H9 (cell line): Measurements from ENCODE around the gene KDM5D. TPM values are rescaled to one million over a fixed set of nuclear protein-coding genes. Genes with fewer than 3 reads are reported as not detected.

ENCODE experiments used
- DNase-seq: peaks from one replicate; pipeline ENCODE4 v3.0.0-alpha.2; 2017
- H2AFZ ChIP-seq: one replicate; pipeline ENCODE4 v1.6.1; 2013; ENCODE audit warnings: mild to moderate bottlenecking, low read length, control low read depth, moderate library complexity
- H2AK5ac ChIP-seq: 2 replicates; pipeline ENCODE4 v1.6.1; 2013; ENCODE audit warnings: low read length, control low read depth, mixed read lengths; ENCODE audit not compliant: insufficient read length
- H2BK120ac ChIP-seq: one replicate; pipeline ENCODE4 v1.6.1; 2013; ENCODE audit warnings: low read depth, mild to moderate bottlenecking, low read length, control low read depth, inconsistent platforms; ENCODE audit not compliant: poor library complexity, severe bottlenecking
- H2BK12ac ChIP-seq: 2 replicates; pipeline ENCODE4 v1.6.1; 2013; ENCODE audit warnings: low read length, control low read depth, mixed read lengths, low read depth; ENCODE audit not compliant: insufficient read length
- H2BK15ac ChIP-seq: 2 replicates; pipeline ENCODE4 v1.6.1; 2013; ENCODE audit warnings: low read depth, low read length, control low read depth
- H2BK20ac ChIP-seq: one replicate; pipeline ENCODE4 v1.6.1; 2013; ENCODE audit warnings: low read depth, mild to moderate bottlenecking, low read length, control low read depth, inconsistent platforms; ENCODE audit not compliant: poor library complexity, severe bottlenecking
- H2BK5ac ChIP-seq: 2 replicates; pipeline ENCODE4 v1.6.1; 2013; ENCODE audit warnings: low read length, control low read depth, mixed read lengths; ENCODE audit not compliant: insufficient read length
- H3K14ac ChIP-seq: 2 replicates; pipeline ENCODE4 v1.6.1; 2013; ENCODE audit warnings: low read length, control low read depth; ENCODE audit not compliant: insufficient read depth
- H3K18ac ChIP-seq: 2 replicates; pipeline ENCODE4 v1.6.1; 2013; ENCODE audit warnings: low read depth, mild to moderate bottlenecking, mixed read lengths, low read length, control low read depth; ENCODE audit not compliant: insufficient read length
- H3K23ac ChIP-seq: 2 replicates; pipeline ENCODE4 v1.6.1; 2013; ENCODE audit warnings: low read length, control low read depth, mixed read lengths, low read depth; ENCODE audit not compliant: insufficient read length
- H3K23me2 ChIP-seq: 2 replicates; pipeline ENCODE4 v1.6.1; 2013; ENCODE audit warnings: low read depth, mild to moderate bottlenecking, mixed read lengths, low read length, control low read depth; ENCODE audit not compliant: insufficient read length, poor library complexity, severe bottlenecking
- H3K27ac ChIP-seq: 2 replicates; pipeline ENCODE4 v1.5.1; 2013; ENCODE audit warnings: low read length, control low read depth, mixed read lengths, low read depth; ENCODE audit not compliant: insufficient read length
- H3K27me3 ChIP-seq: 2 replicates; pipeline ENCODE4 v1.6.1; 2013; ENCODE audit warnings: low read length, control low read depth, inconsistent platforms; ENCODE audit not compliant: insufficient read depth
- H3K4ac ChIP-seq: 2 replicates; pipeline ENCODE4 v1.6.1; 2013; ENCODE audit warnings: low read depth, mild to moderate bottlenecking, control low read depth, inconsistent platforms, low read length, moderate library complexity
- H3K4me1 ChIP-seq: 2 replicates; pipeline ENCODE4 v1.6.1; 2013; ENCODE audit warnings: low read length, control low read depth, inconsistent platforms; ENCODE audit not compliant: insufficient read depth
- H3K4me2 ChIP-seq: 2 replicates; pipeline ENCODE4 v1.6.1; 2013; ENCODE audit warnings: low read length, control low read depth, mixed read lengths; ENCODE audit not compliant: insufficient read length, insufficient read depth
- H3K56ac ChIP-seq: 2 replicates; pipeline ENCODE4 v1.6.1; 2013; ENCODE audit warnings: low read depth, mild to moderate bottlenecking, mixed read lengths, low read length, control low read depth; ENCODE audit not compliant: insufficient read length
- H3K79me1 ChIP-seq: 2 replicates; pipeline ENCODE4 v1.6.1; 2013; ENCODE audit warnings: low read depth, mild to moderate bottlenecking, moderate library complexity, low read length, control low read depth, inconsistent platforms; ENCODE audit not compliant: insufficient read depth, poor library complexity, severe bottlenecking
- H3K79me2 ChIP-seq: 2 replicates; pipeline ENCODE4 v1.6.1; 2013; ENCODE audit warnings: low read length, control low read depth, inconsistent platforms; ENCODE audit not compliant: insufficient read depth
- H3K9ac ChIP-seq: 2 replicates; pipeline ENCODE4 v1.6.1; 2013; ENCODE audit warnings: low read length, control low read depth, mixed read lengths; ENCODE audit not compliant: insufficient read length; ENCODE audit errors: extremely low read depth
- H3K9me3 ChIP-seq: one replicate; pipeline ENCODE4 v1.6.1; 2013; ENCODE audit warnings: low read depth, low read length, inconsistent platforms; ENCODE audit not compliant: control insufficient read depth
- H3T11ph ChIP-seq: one replicate; pipeline ENCODE4 v1.6.1; 2013; ENCODE audit warnings: mild to moderate bottlenecking, low read length, control low read depth, inconsistent platforms
- H4K20me1 ChIP-seq: one replicate; pipeline ENCODE4 v1.6.1; 2013; ENCODE audit not compliant: control insufficient read depth, insufficient read length, insufficient read depth
- H4K5ac ChIP-seq: 2 replicates; pipeline ENCODE4 v1.6.1; 2013; ENCODE audit warnings: low read depth, mild to moderate bottlenecking, mixed read lengths, low read length, control low read depth; ENCODE audit not compliant: insufficient read length
- H4K8ac ChIP-seq: replicated peaks from 2 replicates; pipeline ENCODE4 v1.6.1; 2013; ENCODE audit warnings: low read length, control low read depth, mixed read lengths, low read depth; ENCODE audit not compliant: insufficient read length
- H4K91ac ChIP-seq: 2 replicates; pipeline ENCODE4 v1.6.1; 2013; ENCODE audit warnings: low read depth, mild to moderate bottlenecking, moderate library complexity, mixed read lengths, low read length, control low read depth; ENCODE audit not compliant: insufficient read length
- H3K27ac Mint-ChIP-seq, 3 experiments: 2 replicates in 2 of 3; 3 replicates in 1 of 3; pipeline ENCODE4 v1.8.0; 2020 to 2021; ENCODE audit warnings: mixed read lengths in 3 of 3, mild to moderate bottlenecking in 1 of 3, moderate library complexity in 1 of 3
- H3K27me3 Mint-ChIP-seq: 2 replicates; pipeline ENCODE4 v1.8.0; 2021; ENCODE audit warnings: low read depth, mild to moderate bottlenecking, moderate library complexity, mixed read lengths
- H3K36me3 Mint-ChIP-seq, 3 experiments: 2 replicates in 2 of 3; 3 replicates in 1 of 3; pipeline ENCODE4 v1.8.0; 2020 to 2021; ENCODE audit warnings: low read depth in 3 of 3, mixed read lengths in 3 of 3; ENCODE audit not compliant: insufficient read depth in 1 of 3
- H3K4me1 Mint-ChIP-seq, 2 experiments: 2 replicates each; pipeline ENCODE4 v1.8.0; 2020; ENCODE audit warnings: mixed read lengths in 2 of 2
- H3K4me3 Mint-ChIP-seq, 2 experiments: 2 replicates in 1 of 2; 3 replicates in 1 of 2; pipeline ENCODE4 v1.8.0; 2020 to 2021; ENCODE audit warnings: mild to moderate bottlenecking in 2 of 2, mixed read lengths in 2 of 2, moderate library complexity in 1 of 2
- H3K9me3 Mint-ChIP-seq, 2 experiments: 2 replicates in 1 of 2; 3 replicates in 1 of 2; pipeline ENCODE4 v1.8.0; 2020; ENCODE audit warnings: mild to moderate bottlenecking in 2 of 2, mixed read lengths in 2 of 2, moderate library complexity in 1 of 2
- total RNA-seq: library from RNA; stranded (reverse); gene quantifications from 2 replicates; pipeline ENCODE4 v1.2.1, GENCODE V29; 2021
- TF ChIP-seq, protein P1 (sequence below): fragments of 200-600 bp; sonication (generic); conservative IDR thresholded peaks from 3 replicates; pipeline ENCODE4 v1.8.0; 2021; ENCODE audit warnings: antibody characterized with exemption, mild to moderate bottlenecking

The KDM5D gene
- total RNA-seq, 1 experiment from 2014 or later = not detected

GRCh38 chrY:19698495-19698894 is 46.0 kb downstream of the KDM5D start:
- H3K79me1 ChIP-seq = no peaks in the 10 kb centered on the region
- H3K27ac ChIP-seq = no peak overlapping the region
- no peak for DNase-seq
- no peaks in the 10 kb centered on the region for H3K23me2 ChIP-seq
- no peaks in the 10 kb centered on the region for H3K4me1 Mint-ChIP-seq
- H2BK120ac ChIP-seq = no peak overlapping the region
- no peaks in the 10 kb centered on the region for H3K9me3 ChIP-seq
- H2AFZ ChIP-seq = no peak overlapping the region
- H2BK12ac ChIP-seq = no peak overlapping the region
- H4K5ac ChIP-seq = no peak overlapping the region
- H3K18ac ChIP-seq = no peak overlapping the region
- H3K14ac ChIP-seq = no peak overlapping the region
- no peak overlapping the region for H3K23ac ChIP-seq
- H3K4ac ChIP-seq = no peak overlapping the region
- H4K20me1 ChIP-seq = no peaks in the 10 kb centered on the region
- no peaks in the 10 kb centered on the region for H3K9me3 Mint-ChIP-seq
- no peak overlapping the region for H3K9ac ChIP-seq
- no peak overlapping the region for H2AK5ac ChIP-seq
- no peak overlapping the region for H4K91ac ChIP-seq
- no peaks in the 10 kb centered on the region for H3K79me2 ChIP-seq
- H2BK20ac ChIP-seq = no peak overlapping the region
- H3K36me3 Mint-ChIP-seq = no peaks in the 10 kb centered on the region
- H3K4me1 ChIP-seq = no peaks in the 10 kb centered on the region
- H3K27me3 ChIP-seq = no peaks in the 10 kb centered on the region
- H3K4me2 ChIP-seq = no peak overlapping the region
- H3K27me3 Mint-ChIP-seq = no peaks in the 10 kb centered on the region
- H3K56ac ChIP-seq = no peak overlapping the region
- H2BK5ac ChIP-seq = no peak overlapping the region
- H2BK15ac ChIP-seq = no peak overlapping the region
- no peak overlapping the region for H3T11ph ChIP-seq
- H3K4me3 Mint-ChIP-seq = no peak overlapping the region
- TF ChIP-seq, protein P1, sequence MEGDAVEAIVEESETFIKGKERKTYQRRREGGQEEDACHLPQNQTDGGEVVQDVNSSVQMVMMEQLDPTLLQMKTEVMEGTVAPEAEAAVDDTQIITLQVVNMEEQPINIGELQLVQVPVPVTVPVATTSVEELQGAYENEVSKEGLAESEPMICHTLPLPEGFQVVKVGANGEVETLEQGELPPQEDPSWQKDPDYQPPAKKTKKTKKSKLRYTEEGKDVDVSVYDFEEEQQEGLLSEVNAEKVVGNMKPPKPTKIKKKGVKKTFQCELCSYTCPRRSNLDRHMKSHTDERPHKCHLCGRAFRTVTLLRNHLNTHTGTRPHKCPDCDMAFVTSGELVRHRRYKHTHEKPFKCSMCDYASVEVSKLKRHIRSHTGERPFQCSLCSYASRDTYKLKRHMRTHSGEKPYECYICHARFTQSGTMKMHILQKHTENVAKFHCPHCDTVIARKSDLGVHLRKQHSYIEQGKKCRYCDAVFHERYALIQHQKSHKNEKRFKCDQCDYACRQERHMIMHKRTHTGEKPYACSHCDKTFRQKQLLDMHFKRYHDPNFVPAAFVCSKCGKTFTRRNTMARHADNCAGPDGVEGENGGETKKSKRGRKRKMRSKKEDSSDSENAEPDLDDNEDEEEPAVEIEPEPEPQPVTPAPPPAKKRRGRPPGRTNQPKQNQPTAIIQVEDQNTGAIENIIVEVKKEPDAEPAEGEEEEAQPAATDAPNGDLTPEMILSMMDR = no peak
- H3K27ac Mint-ChIP-seq = no peak overlapping the region
- H4K8ac ChIP-seq = no peak overlapping the region
